OCI-LY7 (cell line): Measurements from ENCODE around the gene KCNQ1. TPM values are rescaled to one million over a fixed set of nuclear protein-coding genes. Genes with fewer than 3 reads are reported as not detected.

Source experiments
- BruUV-seq: library from RNA; stranded (reverse); fragments of 400-500 nt; replicated peaks from 2 replicates; lab custom pipeline; 2021; lab: Mats Ljungman, UMichigan
- CTCF ChIA-PET: fragments of 300-600 bp; sonication (Branson Sonifier 250); formaldehyde crosslinking; loops from one replicate; lab custom pipeline; 2022; ENCODE audit warnings: antibody characterized with exemption; ENCODE audit not compliant: unreplicated experiment; lab: Charles Lee
- POLR2A ChIA-PET: fragments of 300-600 bp; sonication (Branson Sonifier 250); formaldehyde crosslinking; loops from one replicate; lab custom pipeline; 2022; ENCODE audit warnings: antibody characterized with exemption; lab: Charles Lee
- DNase-seq: peaks from one replicate; pipeline ENCODE4 v3.0.0-alpha.2; 2015; ENCODE audit warnings: low spot score
- H2AFZ ChIP-seq: fragments of 200-600 bp; sonication (generic), shearing (Covaris generic); 2 replicates; pipeline ENCODE4 v1.6.1; 2014; ENCODE audit warnings: mild to moderate bottlenecking, antibody characterized with exemption, low read length, moderate library complexity
- H3K27ac ChIP-seq: fragments of 200-600 bp; sonication (generic); 2 replicates; pipeline ENCODE4 v1.5.1; 2014; ENCODE audit warnings: mixed run types, low read depth, mild to moderate bottlenecking, moderate library complexity, low read length, inconsistent platforms; ENCODE audit not compliant: poor library complexity, severe bottlenecking
- H3K36me3 ChIP-seq: fragments of 200-600 bp; sonication (generic); 2 replicates; pipeline ENCODE4 v1.6.1; 2014; ENCODE audit warnings: mild to moderate bottlenecking, antibody characterized with exemption, low read length, moderate library complexity, mixed read lengths; ENCODE audit not compliant: insufficient read depth
- H3K4me1 ChIP-seq: fragments of 200-600 bp; sonication (generic); 2 replicates; pipeline ENCODE4 v1.5.1; 2014; ENCODE audit warnings: mild to moderate bottlenecking, low read length; ENCODE audit not compliant: insufficient read depth, poor library complexity, severe bottlenecking
- H3K4me2 ChIP-seq: fragments of 200-600 bp; sonication (generic); 2 replicates; pipeline ENCODE4 v1.6.1; 2014; ENCODE audit warnings: mild to moderate bottlenecking, low read length
- H3K4me3 ChIP-seq: fragments of 200-600 bp; sonication (generic); 2 replicates; pipeline ENCODE4 v1.5.1; 2014; ENCODE audit warnings: mild to moderate bottlenecking, low read depth, low read length; ENCODE audit not compliant: poor library complexity, severe bottlenecking
- H3K79me2 ChIP-seq: fragments of 200-600 bp; sonication (generic); 2 replicates; pipeline ENCODE4 v1.6.1; 2016; ENCODE audit warnings: low read depth, mild to moderate bottlenecking, low read length, moderate library complexity, mixed read lengths; ENCODE audit not compliant: insufficient read depth
- H3K9me2 ChIP-seq: fragments of 200-600 bp; sonication (generic); 2 replicates; pipeline ENCODE4 v1.6.1; 2016; ENCODE audit warnings: mild to moderate bottlenecking, low read length, mixed read lengths; ENCODE audit not compliant: insufficient read depth
- H3K9me3 ChIP-seq: fragments of 200-600 bp; sonication (generic); 2 replicates; pipeline ENCODE4 v1.6.1; 2014; ENCODE audit warnings: mild to moderate bottlenecking, mixed run types, low read length, mixed read lengths
- H4K20me1 ChIP-seq: fragments of 200-600 bp; sonication (generic); 2 replicates; pipeline ENCODE4 v1.6.1; 2014; ENCODE audit warnings: mild to moderate bottlenecking, antibody characterized with exemption, low read length, moderate library complexity, mixed read lengths; ENCODE audit not compliant: insufficient read depth
- EZH2phosphoT487 ChIP-seq: fragments of 200-600 bp; sonication (generic); IDR thresholded peaks from 2 replicates; pipeline ENCODE4 v1.6.1; 2018; ENCODE audit warnings: low read depth, borderline replicate concordance, mild to moderate bottlenecking, mixed run types, antibody characterized with exemption, low read length, moderate library complexity, mixed read lengths
- intact Hi-C: fragments of 100-400 bp; cut with micrococcal nuclease; formaldehyde crosslinking; loops from one replicate; pipeline ENCODE4 v1.10.0; 2022; ENCODE audit not compliant: unreplicated experiment
- total RNA-seq, 2 experiments: library from RNA; depleted of rRNA in 1 of 2; stranded (reverse); fragments of >200 nt in 1 of 2; shearing (Covaris generic) in 1 of 2; gene quantifications; 2 replicates each; pipeline ENCODE4 v1.2.3, GENCODE V29; 2014 to 2022
- TF ChIP-seq, protein P1 (sequence below): fragments of 200-600 bp; sonication (generic); conservative IDR thresholded peaks from 2 replicates; pipeline ENCODE4 v1.5.1; 2014; ENCODE audit warnings: mild to moderate bottlenecking, antibody characterized with exemption, low read length, moderate library complexity, mixed read lengths

Gene KCNQ1
- total RNA-seq, 2 experiments from 2014 or later: 0.22 to 1.3 TPM

DNA sequence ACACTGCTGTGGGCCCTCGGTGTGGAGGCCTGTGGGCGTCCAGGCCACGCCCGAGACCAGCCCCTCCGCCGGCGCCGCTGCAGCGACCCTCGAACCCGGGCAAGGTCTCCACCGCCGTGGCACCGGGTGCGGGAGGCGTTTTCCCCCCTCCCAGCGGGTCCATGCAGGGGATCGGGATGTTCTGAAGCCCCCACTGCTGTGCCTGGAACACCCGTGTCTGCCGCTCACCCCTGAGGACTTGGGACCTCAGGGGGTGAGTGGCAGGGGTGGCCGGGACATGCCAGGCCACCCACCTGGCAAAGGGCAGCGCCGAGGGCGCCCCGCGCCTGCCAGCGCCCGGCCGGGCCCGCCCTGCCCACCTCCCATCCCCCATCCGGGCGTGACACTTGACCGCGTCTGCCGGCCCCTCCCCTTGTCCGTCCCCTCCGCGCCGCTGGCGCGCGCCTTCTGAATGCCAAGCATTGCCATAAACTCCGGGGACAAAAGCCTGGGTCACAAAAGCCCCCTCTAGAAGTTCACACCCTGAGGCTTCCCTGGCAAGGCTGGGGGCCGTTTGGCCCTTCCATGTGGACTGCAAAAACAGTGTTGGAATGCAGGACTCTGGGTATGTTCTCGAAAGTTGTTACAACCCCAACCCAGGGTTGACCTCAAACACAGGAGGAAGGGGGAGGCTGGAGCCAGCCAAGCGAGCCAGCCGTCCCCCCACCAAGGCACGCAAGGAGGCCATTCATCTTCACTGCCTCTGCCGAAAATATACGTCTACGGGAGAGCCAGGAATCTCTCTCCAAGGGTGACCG, 255.8 kb downstream of the KCNQ1 start:
- BruUV-seq: TSS peak; percentile 68
- Histone ChIP-seq H3K4me1 (peaks cover 44% of the 10 kb centered on the region), H2AFZ (peak overlapping the region; percentile 47; the same call in 1 of the 2 replicates), H3K36me3 (no peaks in the 10 kb centered on the region), H3K9me3 (no peaks in the 10 kb centered on the region), H3K4me2 (peak overlapping the region; percentile 65), H3K4me3 (peak overlapping the region; percentile 71), H3K27ac (peak overlapping the region; percentile 63), H3K9me2 (no peaks in the 10 kb centered on the region), H3K79me2 (peaks cover 16% of the 10 kb centered on the region; the same call in 1 of the 2 replicates), H4K20me1 (0 out of 2 replicates have a peak, but pooled peaks cover 4% of the 10 kb centered on the region)
- peak; percentile 74 for DNase-seq
- intact Hi-C loops: no loop called here
- TF ChIP-seq, protein P1, sequence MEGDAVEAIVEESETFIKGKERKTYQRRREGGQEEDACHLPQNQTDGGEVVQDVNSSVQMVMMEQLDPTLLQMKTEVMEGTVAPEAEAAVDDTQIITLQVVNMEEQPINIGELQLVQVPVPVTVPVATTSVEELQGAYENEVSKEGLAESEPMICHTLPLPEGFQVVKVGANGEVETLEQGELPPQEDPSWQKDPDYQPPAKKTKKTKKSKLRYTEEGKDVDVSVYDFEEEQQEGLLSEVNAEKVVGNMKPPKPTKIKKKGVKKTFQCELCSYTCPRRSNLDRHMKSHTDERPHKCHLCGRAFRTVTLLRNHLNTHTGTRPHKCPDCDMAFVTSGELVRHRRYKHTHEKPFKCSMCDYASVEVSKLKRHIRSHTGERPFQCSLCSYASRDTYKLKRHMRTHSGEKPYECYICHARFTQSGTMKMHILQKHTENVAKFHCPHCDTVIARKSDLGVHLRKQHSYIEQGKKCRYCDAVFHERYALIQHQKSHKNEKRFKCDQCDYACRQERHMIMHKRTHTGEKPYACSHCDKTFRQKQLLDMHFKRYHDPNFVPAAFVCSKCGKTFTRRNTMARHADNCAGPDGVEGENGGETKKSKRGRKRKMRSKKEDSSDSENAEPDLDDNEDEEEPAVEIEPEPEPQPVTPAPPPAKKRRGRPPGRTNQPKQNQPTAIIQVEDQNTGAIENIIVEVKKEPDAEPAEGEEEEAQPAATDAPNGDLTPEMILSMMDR: no peak
- no peak for TF ChIP-seq EZH2phosphoT487
- ChIA-PET CTCF (no interaction called here), POLR2A (no interaction called here)

DNA sequence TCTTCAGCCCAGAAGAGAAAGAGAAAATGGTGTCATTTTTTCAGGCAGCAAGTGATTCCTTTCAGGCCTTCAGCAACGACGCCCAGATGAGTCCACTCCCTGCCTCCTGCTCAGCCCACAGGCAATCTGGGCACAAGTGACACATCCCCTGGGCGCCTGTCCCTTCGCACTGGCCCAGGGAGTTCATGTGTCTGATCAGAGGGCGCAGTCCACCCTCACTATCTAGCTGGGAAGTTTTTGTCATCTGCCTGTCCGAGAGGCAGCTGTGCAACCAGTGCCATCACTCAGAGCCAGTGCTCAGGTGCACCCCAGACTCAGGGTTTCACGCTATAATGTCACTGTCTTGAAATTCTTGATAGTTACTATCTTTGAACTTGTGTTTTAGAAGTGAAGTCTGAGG, 256.4 kb downstream of the KCNQ1 start:
- Histone ChIP-seq H2AFZ (no peak overlapping the region; the same call in 1 of the 2 replicates), H3K36me3 (no peaks in the 10 kb centered on the region), H3K4me2 (peak overlapping the region; percentile 65), H3K4me1 (peaks cover 44% of the 10 kb centered on the region), H4K20me1 (0 out of 2 replicates have a peak, but pooled peaks cover 4% of the 10 kb centered on the region), H3K9me3 (no peaks in the 10 kb centered on the region), H3K9me2 (no peaks in the 10 kb centered on the region), H3K4me3 (peak overlapping the region; percentile 71), H3K79me2 (peaks cover 16% of the 10 kb centered on the region; the same call in 1 of the 2 replicates), H3K27ac (peak overlapping the region; percentile 63)
- no TSS peak for BruUV-seq
- intact Hi-C loops: no loop called here
- no peak for DNase-seq
- no peak for TF ChIP-seq EZH2phosphoT487
- TF ChIP-seq, protein P1: no peak
- ChIA-PET CTCF (no interaction called here), POLR2A (no interaction called here)

- H3K9me2 ChIP-seq: no peaks in the 10 kb centered on the region
- no TSS peak for BruUV-seq
- H3K4me3 ChIP-seq: no peak overlapping the region
- peaks cover 44% of the 10 kb centered on the region for H3K4me1 ChIP-seq
- no peak overlapping the region for H3K27ac ChIP-seq
- H3K36me3 ChIP-seq: no peaks in the 10 kb centered on the region
- CTCF ChIA-PET: no interaction called here
- H3K9me3 ChIP-seq: no peaks in the 10 kb centered on the region
- no peak overlapping the region for H2AFZ ChIP-seq
- POLR2A ChIA-PET: no interaction called here
- H3K79me2 ChIP-seq: peaks cover 16% of the 10 kb centered on the region; the same call in 1 of the 2 replicates
- H3K4me2 ChIP-seq: no peak overlapping the region
- no peak for DNase-seq
- H4K20me1 ChIP-seq: 0 out of 2 replicates have a peak, but pooled peaks cover 4% of the 10 kb centered on the region
- intact Hi-C loops: no loop called here
- no peak for TF ChIP-seq EZH2phosphoT487
- TF ChIP-seq, protein P1: no peak
Observed at GRCh38 chr11:2701898-2702434, 257.2 kb downstream of the KCNQ1 start.
